ENCODE measurements around the gene PDE11A.
A peak's percentile ranks its signal among the peaks of the same experiment; 100 is the strongest.
"Not testable (repeated sequence)": the region's sequence is repeated elsewhere in the genome, so short reads cannot be mapped to it uniquely, and the experiment has no call there.

PDE11A gene

GRCh38 chr2:177886824-177887223 is 185.8 kb downstream of the PDE11A start:
- no peak for DNase-seq (ENCODE audit: low spot score)
- no peak for FAIRE-seq

- FAIRE-seq (no peak), DNase-seq (ENCODE audit: low spot score) (no peak)
These were observed 186.6 kb downstream of the PDE11A start for GRCh38 chr2:177885828-177886466.

- DNase-seq (ENCODE audit: low spot score): no peak
- no peak for FAIRE-seq
These were observed 189.4 kb downstream of the PDE11A start for GRCh38 chr2:177883177-177883576.

- FAIRE-seq: no peak
- DNase-seq (ENCODE audit: low spot score): no peak
These were observed 190.1 kb downstream of the PDE11A start for GRCh38 chr2:177882501-177882900.

- DNase-seq (ENCODE audit: low spot score): no peak
- FAIRE-seq: no peak
These were observed 190.7 kb downstream of the PDE11A start for GRCh38 chr2:177881921-177882320.

- no peak for FAIRE-seq
- DNase-seq (ENCODE audit: low spot score): peak; percentile 22
These were observed 191.4 kb downstream of the PDE11A start for GRCh38 chr2:177881008-177881747.

GRCh38 chr2:177880285-177880684 is 192.3 kb downstream of the PDE11A start:
- FAIRE-seq: peak; percentile 40
- no peak for DNase-seq (ENCODE audit: low spot score)

- FAIRE-seq (no peak), DNase-seq (ENCODE audit: low spot score) (no peak)
These were observed 195.6 kb downstream of the PDE11A start for GRCh38 chr2:177876950-177877349.

- DNase-seq (ENCODE audit: low spot score): no peak
- FAIRE-seq: no peak
These were observed 197.9 kb downstream of the PDE11A start for GRCh38 chr2:177874686-177875085.

GRCh38 chr2:177873915-177874314 is 198.7 kb downstream of the PDE11A start:
- no peak for DNase-seq (ENCODE audit: low spot score)
- no peak for FAIRE-seq

GRCh38 chr2:177872286-177872685 is 200.3 kb downstream of the PDE11A start:
- DNase-seq (ENCODE audit: low spot score) (no peak), FAIRE-seq (no peak)

- FAIRE-seq: no peak
- DNase-seq (ENCODE audit: low spot score): no peak
These were observed 202.7 kb downstream of the PDE11A start for GRCh38 chr2:177869912-177870311.

- FAIRE-seq: no peak
- no peak for DNase-seq (ENCODE audit: low spot score)
These were observed 203.4 kb downstream of the PDE11A start for GRCh38 chr2:177869209-177869608.

GRCh38 chr2:177868806-177869205 is 203.8 kb downstream of the PDE11A start:
- DNase-seq (ENCODE audit: low spot score): no peak
- FAIRE-seq: no peak

- DNase-seq (ENCODE audit: low spot score) (no peak), FAIRE-seq (no peak)
These were observed 215.0 kb downstream of the PDE11A start for GRCh38 chr2:177857538-177857937.

- DNase-seq (ENCODE audit: low spot score) (no peak), FAIRE-seq (no peak)
These were observed 220.2 kb downstream of the PDE11A start for GRCh38 chr2:177852389-177852788.

GRCh38 chr2:177843188-177843587 is 229.4 kb downstream of the PDE11A start:
- FAIRE-seq: no peak
- DNase-seq (ENCODE audit: low spot score): no peak

GRCh38 chr2:177842243-177842642 is 230.3 kb downstream of the PDE11A start:
- FAIRE-seq (no peak), DNase-seq (ENCODE audit: low spot score) (no peak)

- DNase-seq (ENCODE audit: low spot score); FAIRE-seq: not testable (repeated sequence)
These were observed 237.0 kb downstream of the PDE11A start for GRCh38 chr2:177835418-177836204.

GRCh38 chr2:177832611-177833433 is 239.8 kb downstream of the PDE11A start:
- DNase-seq (ENCODE audit: low spot score) (no peak), FAIRE-seq (no peak)

GRCh38 chr2:177830881-177831386 is 241.6 kb downstream of the PDE11A start:
- FAIRE-seq: no peak

More at GRCh38 chr2:177830881-177831386, 241.6 kb downstream of the PDE11A start:
- DNase-seq (ENCODE audit: low spot score): no peak
